PC-3 (cell line): Measurements from ENCODE around the gene SEC23B.

ENCODE experiments used
- CTCF ChIP-seq: fragments of 300-600 bp; sonication (generic); conservative IDR thresholded peaks from 2 replicates; pipeline ENCODE4 v1.5.1; 2017; ENCODE audit warnings: antibody characterized with exemption, low read depth, mild to moderate bottlenecking, low read length
- EZH2 ChIP-seq: fragments of 300-600 bp; sonication (generic); IDR thresholded peaks from one replicate; pipeline ENCODE4 v1.6.1; 2017; ENCODE audit warnings: antibody characterized with exemption, mild to moderate bottlenecking, low read length; ENCODE audit not compliant: unreplicated experiment
- EZH2phosphoT487 ChIP-seq: fragments of 300-600 bp; sonication (generic); IDR thresholded peaks from 2 replicates; pipeline ENCODE4 v1.6.1; 2018; ENCODE audit warnings: mild to moderate bottlenecking, antibody characterized with exemption, low read length, borderline replicate concordance

- TF ChIP-seq CTCF (no peak), EZH2 (no peak), EZH2phosphoT487 (no peak)
Observed at GRCh38 chr20:18511571-18511970, 3.8 kb downstream of the SEC23B start.
